Thyroid gland (tissue), 4 donors: ENCODE data around the gene SHISA9. TPM values are rescaled to one million over a fixed set of nuclear protein-coding genes. Genes with fewer than 3 reads are reported as not detected.

Experiments used
- DNase-seq, 2 donors: peaks; one replicate each; pipeline ENCODE4 v3.0.0-alpha.2; 2019
- H3K27ac ChIP-seq, 3 donors: fragments of 200-600 bp; sonication (generic); 1 replicate in 2 of 3; 2 replicates in 1 of 3; pipeline ENCODE4 v1.5.1; 2016 to 2019; ENCODE audit warnings: mild to moderate bottlenecking in 1 of 3, moderate library complexity in 1 of 3
- H3K27me3 ChIP-seq: fragments of 200-600 bp; sonication (generic); one replicate; pipeline ENCODE4 v1.5.1; 2019
- H3K36me3 ChIP-seq, 2 donors: fragments of 200-600 bp; sonication (generic); one replicate each; pipeline ENCODE4 v1.5.1; 2016 to 2019
- H3K4me1 ChIP-seq, 2 donors: fragments of 200-600 bp; sonication (generic); one replicate each; pipeline ENCODE4 v1.5.1; 2017 to 2019
- H3K4me3 ChIP-seq, 3 donors: fragments of 200-600 bp; sonication (generic); replicated peaks in 1 of 3; 1 replicate in 2 of 3; 2 replicates in 1 of 3; pipeline ENCODE4 v1.5.1; 2016; ENCODE audit warnings: mild to moderate bottlenecking in 1 of 3
- H3K9me3 ChIP-seq: fragments of 200-600 bp; sonication (generic); one replicate; pipeline ENCODE4 v1.5.1; 2017
- CTCF ChIP-seq, 6 experiments: fragments of 200-600 bp in 3 of 6; fragments of 450-650 bp in 3 of 6; sonication (generic) in 3 of 6; IDR thresholded peaks; one replicate each; pipeline ENCODE4 v1.5.1; 2016 to 2019; ENCODE audit warnings: antibody characterized with exemption in 6 of 6, mild to moderate bottlenecking in 2 of 6, inconsistent platforms in 1 of 6, moderate library complexity in 1 of 6
- POLR2A ChIP-seq, 2 donors: fragments of 450-650 bp; IDR thresholded peaks; one replicate each; pipeline ENCODE4 v1.6.1; 2017; ENCODE audit warnings: antibody characterized with exemption in 2 of 2, mild to moderate bottlenecking in 2 of 2, moderate library complexity in 1 of 2
- WGBS, 2 donors: methylation state at CpG; one replicate each; pipeline ENCODE4 v1.1.5; 2017; 5-methylcytosine and 5-hydroxymethylcytosine counted together
- intact Hi-C: fragments of 100-400 bp; cut with DNase I; formaldehyde crosslinking; loops from one replicate; pipeline ENCODE4 v1.15.1; 2023
- total RNA-seq, 4 donors: library from RNA; depleted of rRNA; stranded (reverse); fragments of >200 nt; gene quantifications; one replicate each; pipeline ENCODE4 v1.2.3, GENCODE V29; 2016

Gene SHISA9
- total RNA-seq, 4 donors from 2014 or later = 0.11 to 0.34 (median 0.28) TPM

GRCh38 chr16:12959072-12959471 lies 57.7 kb downstream of the SHISA9 start:
- Histone ChIP-seq H3K27me3 (no peaks in the 10 kb centered on the region), H3K4me3 (no peak overlapping the region), H3K4me1 (no peaks in the 10 kb centered on the region), H3K9me3 (no peaks in the 10 kb centered on the region), H3K27ac (no peak overlapping the region), H3K36me3 (no peaks in the 10 kb centered on the region)
- intact Hi-C loops = no loop called here
- no peak for DNase-seq
- TF ChIP-seq POLR2A (IDR thresholded peaks at IDR 0.05) (no peak), CTCF (IDR thresholded peaks at IDR 0.05) (no peak)

GRCh38 chr16:12961626-12962025 lies 60.2 kb downstream of the SHISA9 start:
- no peak for TF ChIP-seq CTCF (IDR thresholded peaks at IDR 0.05)
- no peak for TF ChIP-seq POLR2A (IDR thresholded peaks at IDR 0.05)
- Histone ChIP-seq H3K4me1 (no peaks in the 10 kb centered on the region), H3K27me3 (no peaks in the 10 kb centered on the region), H3K4me3 (no peak overlapping the region), H3K36me3 (no peaks in the 10 kb centered on the region), H3K27ac (no peak overlapping the region), H3K9me3 (no peaks in the 10 kb centered on the region)
- DNase-seq = no peak
- intact Hi-C loops = no loop called here
- WGBS, 2 donors = 74 to 79% methylated on average over 6 of the region's 6 CpGs

GRCh38 chr16:12964461-12964860 lies 63.1 kb downstream of the SHISA9 start:
- no peak for DNase-seq
- Histone ChIP-seq H3K4me3 (no peak overlapping the region), H3K36me3 (no peaks in the 10 kb centered on the region), H3K4me1 (no peaks in the 10 kb centered on the region), H3K27me3 (no peaks in the 10 kb centered on the region), H3K9me3 (no peaks in the 10 kb centered on the region), H3K27ac (no peak overlapping the region)
- WGBS, 2 donors = 25 to 43% methylated on average over 2 of the region's 2 CpGs
- TF ChIP-seq CTCF (IDR thresholded peaks at IDR 0.05) = no peak
- TF ChIP-seq POLR2A (IDR thresholded peaks at IDR 0.05) = no peak
- intact Hi-C loops = no loop called here

GRCh38 chr16:12965274-12965804 lies 63.9 kb downstream of the SHISA9 start:
- WGBS, 2 donors = 31 to 33% methylated on average over 7 of the region's 7 CpGs

GRCh38 chr16:12971241-12971640 lies 69.8 kb downstream of the SHISA9 start:
- WGBS, 2 donors = 8 to 12% methylated on average over 2 of the region's 2 CpGs
- H3K9me3 ChIP-seq = no peaks in the 10 kb centered on the region
- no peaks in the 10 kb centered on the region for H3K4me1 ChIP-seq
- TF ChIP-seq POLR2A (IDR thresholded peaks at IDR 0.05) = no peak
- TF ChIP-seq CTCF (IDR thresholded peaks at IDR 0.05) = no peak
- intact Hi-C loops = no loop called here
- peak; percentile 35 to 50 for DNase-seq
- no peaks in the 10 kb centered on the region for H3K27me3 ChIP-seq
- H3K36me3 ChIP-seq = no peaks in the 10 kb centered on the region
- no peak overlapping the region for H3K4me3 ChIP-seq
- H3K27ac ChIP-seq = no peak overlapping the region

More at GRCh38 chr16:12965274-12965804, 63.9 kb downstream of the SHISA9 start:
- TF ChIP-seq POLR2A (IDR thresholded peaks at IDR 0.05) = no peak
- no peak for TF ChIP-seq CTCF (IDR thresholded peaks at IDR 0.05)
- no peak for DNase-seq
- Histone ChIP-seq H3K4me3 (no peak overlapping the region), H3K36me3 (no peaks in the 10 kb centered on the region), H3K9me3 (no peaks in the 10 kb centered on the region), H3K27ac (no peak overlapping the region), H3K4me1 (no peaks in the 10 kb centered on the region), H3K27me3 (no peaks in the 10 kb centered on the region)
- intact Hi-C loops = no loop called here
